Neural cell (in vitro differentiated cells): ENCODE measurements around the gene HERC2. TPM values are rescaled to one million over a fixed set of nuclear protein-coding genes. Genes with fewer than 3 reads are reported as not detected.

Experiments used
- H2AFZ ChIP-seq: fragments of 200-600, 300-800 bp; sonication (generic), shearing (Covaris generic); 2 replicates; pipeline ENCODE4 v1.6.0; 2014; ENCODE audit warnings: low read depth, mild to moderate bottlenecking, antibody characterized with exemption, low read length, moderate library complexity
- H3F3A ChIP-seq: fragments of 200-600 bp; shearing (Covaris generic); 2 replicates; pipeline ENCODE4 v1.6.1; 2016; ENCODE audit warnings: mild to moderate bottlenecking, moderate library complexity, mixed read lengths, antibody characterized with exemption, low read length; ENCODE audit not compliant: insufficient read depth, poor library complexity, severe bottlenecking
- H3K27ac ChIP-seq: fragments of 200-600, 300-800 bp; sonication (generic), shearing (Covaris generic); 2 replicates; pipeline ENCODE4 v1.5.1; 2014; ENCODE audit warnings: mild to moderate bottlenecking, low read length, moderate library complexity
- H3K27me3 ChIP-seq: fragments of 300-800, 200-600 bp; sonication (generic), shearing (Covaris generic); 2 replicates; pipeline ENCODE4 v1.6.0; 2014; ENCODE audit warnings: mild to moderate bottlenecking, low read depth, low read length, moderate library complexity; ENCODE audit not compliant: insufficient read depth
- H3K36me3 ChIP-seq: fragments of 300-800, 200-600 bp; sonication (generic), shearing (Covaris generic); 2 replicates; pipeline ENCODE4 v1.5.1; 2014; ENCODE audit warnings: mild to moderate bottlenecking, antibody characterized with exemption, low read length, moderate library complexity; ENCODE audit not compliant: insufficient read depth
- H3K4me2 ChIP-seq: fragments of 300-800, 200-600 bp; sonication (generic), shearing (Covaris generic); 2 replicates; pipeline ENCODE4 v1.6.0; 2014; ENCODE audit warnings: mild to moderate bottlenecking, low read length
- H3K4me3 ChIP-seq: fragments of 300-800, 200-600 bp; sonication (generic), shearing (Covaris generic); 2 replicates; pipeline ENCODE4 v1.5.1; 2014; ENCODE audit warnings: mild to moderate bottlenecking, low read length, moderate library complexity
- H3K79me2 ChIP-seq: fragments of 200-600 bp; shearing (Covaris generic); replicated peaks from 2 replicates; pipeline ENCODE4 v1.6.0; 2014; ENCODE audit warnings: mild to moderate bottlenecking, low read length, moderate library complexity; ENCODE audit not compliant: insufficient read depth
- H3K9ac ChIP-seq: fragments of 300-800, 200-600 bp; sonication (generic), shearing (Covaris generic); 2 replicates; pipeline ENCODE4 v1.6.1; 2016; ENCODE audit warnings: mild to moderate bottlenecking, low read length, mixed read lengths
- H3K9me2 ChIP-seq: fragments of 200-600 bp; shearing (Covaris generic); 2 replicates; pipeline ENCODE4 v1.6.1; 2016; ENCODE audit warnings: mild to moderate bottlenecking, low read length, mixed read lengths; ENCODE audit not compliant: insufficient read depth
- H3K9me3 ChIP-seq: fragments of 200-600, 300-800 bp; sonication (generic), shearing (Covaris generic); 2 replicates; pipeline ENCODE4 v1.6.1; 2016; ENCODE audit warnings: mild to moderate bottlenecking, mixed run types, low read length, moderate library complexity, mixed read lengths
- H4K20me1 ChIP-seq: fragments of 200-600 bp; shearing (Covaris generic); 2 replicates; pipeline ENCODE4 v1.6.1; 2016; ENCODE audit warnings: mild to moderate bottlenecking, mixed run types; ENCODE audit not compliant: insufficient read depth
- EP300 ChIP-seq: fragments of 450-650 bp; conservative IDR thresholded peaks from 2 replicates; pipeline ENCODE4 v1.6.1; 2014; ENCODE audit warnings: antibody characterized with exemption, mild to moderate bottlenecking, moderate library complexity; ENCODE audit not compliant: poor library complexity, severe bottlenecking
- EZH2 ChIP-seq: fragments of 200-600, 300-800 bp; shearing (Covaris generic), sonication (generic); IDR thresholded peaks from 2 replicates; pipeline ENCODE4 v1.6.1; 2014; ENCODE audit warnings: antibody characterized with exemption, low read length, borderline replicate concordance, mild to moderate bottlenecking; ENCODE audit not compliant: insufficient read depth, poor library complexity, severe bottlenecking
- MXI1 ChIP-seq: fragments of 450-650 bp; conservative IDR thresholded peaks from 2 replicates; pipeline ENCODE4 v1.6.1; 2014; ENCODE audit warnings: antibody characterized with exemption, mild to moderate bottlenecking; ENCODE audit not compliant: poor library complexity, severe bottlenecking
- POLR2AphosphoS5 ChIP-seq: IDR thresholded peaks from 2 replicates; pipeline ENCODE4 v1.6.1; 2012
- RAD21 ChIP-seq: fragments of 450-650 bp; conservative IDR thresholded peaks from 2 replicates; pipeline ENCODE4 v1.6.1; 2014; ENCODE audit warnings: antibody characterized with exemption, mild to moderate bottlenecking, moderate library complexity
- SMC3 ChIP-seq: fragments of 450-650 bp; conservative IDR thresholded peaks from 2 replicates; pipeline ENCODE4 v1.6.1; 2014; ENCODE audit warnings: antibody characterized with exemption, mild to moderate bottlenecking, moderate library complexity; ENCODE audit not compliant: poor library complexity
- TAF1 ChIP-seq: IDR thresholded peaks from 2 replicates; pipeline ENCODE4 v1.6.1; 2012; ENCODE audit warnings: low read depth
- polyA plus RNA-seq: library from polyadenylated mRNA; depleted of rRNA; stranded (reverse); fragments of >200 nt; gene quantifications from 2 replicates; pipeline ENCODE4 v1.2.3, GENCODE V29; 2014
- TF ChIP-seq, protein P1 (sequence below): fragments of 450-650 bp; IDR thresholded peaks from 2 replicates; pipeline ENCODE4 v1.5.1; 2014; ENCODE audit warnings: antibody characterized with exemption, mild to moderate bottlenecking, moderate library complexity; ENCODE audit not compliant: poor library complexity, severe bottlenecking
- TF ChIP-seq, protein P2 (sequence below): IDR thresholded peaks from 2 replicates; pipeline ENCODE4 v1.6.1; 2012; ENCODE audit warnings: borderline replicate concordance

HERC2 gene
- polyA plus RNA-seq, 1 donor from 2014 or later, result 47.3 TPM

GRCh38 chr15:28112101-28112760 lies 209.7 kb downstream of the HERC2 start:
- TF ChIP-seq, protein P1, sequence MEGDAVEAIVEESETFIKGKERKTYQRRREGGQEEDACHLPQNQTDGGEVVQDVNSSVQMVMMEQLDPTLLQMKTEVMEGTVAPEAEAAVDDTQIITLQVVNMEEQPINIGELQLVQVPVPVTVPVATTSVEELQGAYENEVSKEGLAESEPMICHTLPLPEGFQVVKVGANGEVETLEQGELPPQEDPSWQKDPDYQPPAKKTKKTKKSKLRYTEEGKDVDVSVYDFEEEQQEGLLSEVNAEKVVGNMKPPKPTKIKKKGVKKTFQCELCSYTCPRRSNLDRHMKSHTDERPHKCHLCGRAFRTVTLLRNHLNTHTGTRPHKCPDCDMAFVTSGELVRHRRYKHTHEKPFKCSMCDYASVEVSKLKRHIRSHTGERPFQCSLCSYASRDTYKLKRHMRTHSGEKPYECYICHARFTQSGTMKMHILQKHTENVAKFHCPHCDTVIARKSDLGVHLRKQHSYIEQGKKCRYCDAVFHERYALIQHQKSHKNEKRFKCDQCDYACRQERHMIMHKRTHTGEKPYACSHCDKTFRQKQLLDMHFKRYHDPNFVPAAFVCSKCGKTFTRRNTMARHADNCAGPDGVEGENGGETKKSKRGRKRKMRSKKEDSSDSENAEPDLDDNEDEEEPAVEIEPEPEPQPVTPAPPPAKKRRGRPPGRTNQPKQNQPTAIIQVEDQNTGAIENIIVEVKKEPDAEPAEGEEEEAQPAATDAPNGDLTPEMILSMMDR, result no peak
- TF ChIP-seq SMC3, result no peak
- no peak for TF ChIP-seq MXI1
- TF ChIP-seq EP300, result no peak
- no peak for TF ChIP-seq EZH2
- TF ChIP-seq RAD21, result no peak
- TF ChIP-seq, protein P2, sequence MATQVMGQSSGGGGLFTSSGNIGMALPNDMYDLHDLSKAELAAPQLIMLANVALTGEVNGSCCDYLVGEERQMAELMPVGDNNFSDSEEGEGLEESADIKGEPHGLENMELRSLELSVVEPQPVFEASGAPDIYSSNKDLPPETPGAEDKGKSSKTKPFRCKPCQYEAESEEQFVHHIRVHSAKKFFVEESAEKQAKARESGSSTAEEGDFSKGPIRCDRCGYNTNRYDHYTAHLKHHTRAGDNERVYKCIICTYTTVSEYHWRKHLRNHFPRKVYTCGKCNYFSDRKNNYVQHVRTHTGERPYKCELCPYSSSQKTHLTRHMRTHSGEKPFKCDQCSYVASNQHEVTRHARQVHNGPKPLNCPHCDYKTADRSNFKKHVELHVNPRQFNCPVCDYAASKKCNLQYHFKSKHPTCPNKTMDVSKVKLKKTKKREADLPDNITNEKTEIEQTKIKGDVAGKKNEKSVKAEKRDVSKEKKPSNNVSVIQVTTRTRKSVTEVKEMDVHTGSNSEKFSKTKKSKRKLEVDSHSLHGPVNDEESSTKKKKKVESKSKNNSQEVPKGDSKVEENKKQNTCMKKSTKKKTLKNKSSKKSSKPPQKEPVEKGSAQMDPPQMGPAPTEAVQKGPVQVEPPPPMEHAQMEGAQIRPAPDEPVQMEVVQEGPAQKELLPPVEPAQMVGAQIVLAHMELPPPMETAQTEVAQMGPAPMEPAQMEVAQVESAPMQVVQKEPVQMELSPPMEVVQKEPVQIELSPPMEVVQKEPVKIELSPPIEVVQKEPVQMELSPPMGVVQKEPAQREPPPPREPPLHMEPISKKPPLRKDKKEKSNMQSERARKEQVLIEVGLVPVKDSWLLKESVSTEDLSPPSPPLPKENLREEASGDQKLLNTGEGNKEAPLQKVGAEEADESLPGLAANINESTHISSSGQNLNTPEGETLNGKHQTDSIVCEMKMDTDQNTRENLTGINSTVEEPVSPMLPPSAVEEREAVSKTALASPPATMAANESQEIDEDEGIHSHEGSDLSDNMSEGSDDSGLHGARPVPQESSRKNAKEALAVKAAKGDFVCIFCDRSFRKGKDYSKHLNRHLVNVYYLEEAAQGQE, result no peak
- no peak for TF ChIP-seq TAF1
- TF ChIP-seq POLR2AphosphoS5, result no peak
- Histone ChIP-seq H2AFZ (no peak overlapping the region), H3K36me3 (no peaks in the 10 kb centered on the region), H3F3A (no peaks in the 10 kb centered on the region), H3K9me3 (no peaks in the 10 kb centered on the region), H4K20me1 (no peaks in the 10 kb centered on the region), H3K4me3 (no peak overlapping the region), H3K79me2 (no peaks in the 10 kb centered on the region), H3K9ac (no peak overlapping the region), H3K27ac (no peak overlapping the region), H3K4me2 (no peak overlapping the region), H3K27me3 (peaks cover 6% of the 10 kb centered on the region), H3K9me2 (no peaks in the 10 kb centered on the region)

- no peak overlapping the region for H3K27ac ChIP-seq
- H3K4me3 ChIP-seq, result no peak overlapping the region
- H3K79me2 ChIP-seq, result no peaks in the 10 kb centered on the region
- no peak for TF ChIP-seq TAF1
- TF ChIP-seq RAD21, result no peak
- TF ChIP-seq EZH2, result no peak
- TF ChIP-seq POLR2AphosphoS5, result no peak
- TF ChIP-seq SMC3, result no peak
- TF ChIP-seq, protein P2, result no peak
- TF ChIP-seq EP300, result no peak
- TF ChIP-seq, protein P1, result no peak
- no peak for TF ChIP-seq MXI1
- no peaks in the 10 kb centered on the region for H3K9me3 ChIP-seq
- H3K36me3 ChIP-seq, result no peaks in the 10 kb centered on the region
- H2AFZ ChIP-seq, result no peak overlapping the region
- no peaks in the 10 kb centered on the region for H4K20me1 ChIP-seq
- H3F3A ChIP-seq, result no peaks in the 10 kb centered on the region
- peaks cover 13% of the 10 kb centered on the region for H3K27me3 ChIP-seq
- H3K9ac ChIP-seq, result no peak overlapping the region
- H3K9me2 ChIP-seq, result no peaks in the 10 kb centered on the region
- H3K4me2 ChIP-seq, result no peak overlapping the region
These were observed 210.4 kb downstream of the HERC2 start for GRCh38 chr15:28111543-28111942.
